Measurements from ENCODE around the gene TIA1. TPM values are rescaled to one million over a fixed set of nuclear protein-coding genes. Genes with fewer than 3 reads are reported as not detected.
"Not testable (repeated sequence)": the region's sequence is repeated elsewhere in the genome, so short reads cannot be mapped to it uniquely, and the experiment has no call there.

The TIA1 gene
- total RNA-seq: 10 to 100 TPM; 27.2 to 28.9 TPM

GRCh38 chr2:70248181-70248847 is at the start of gene TIA1:
Gene TIA1 (minus strand): TSS chr2:70248628. CDS start chr2:70248430, 198 bp downstream.
- H3K4me1 ChIP-seq: peaks cover 0 to 34% of the 10 kb centered on the region in 2 donors
- peak within 1 kb of the TSS; percentile 74 to 76 for H3K4me3 ChIP-seq
- DNase-seq (ENCODE audit: low spot score): peak; percentile 98
- peak within 1 kb of the TSS; percentile 93 to 96 for H3K27ac ChIP-seq
- TF ChIP-seq, protein P1, sequence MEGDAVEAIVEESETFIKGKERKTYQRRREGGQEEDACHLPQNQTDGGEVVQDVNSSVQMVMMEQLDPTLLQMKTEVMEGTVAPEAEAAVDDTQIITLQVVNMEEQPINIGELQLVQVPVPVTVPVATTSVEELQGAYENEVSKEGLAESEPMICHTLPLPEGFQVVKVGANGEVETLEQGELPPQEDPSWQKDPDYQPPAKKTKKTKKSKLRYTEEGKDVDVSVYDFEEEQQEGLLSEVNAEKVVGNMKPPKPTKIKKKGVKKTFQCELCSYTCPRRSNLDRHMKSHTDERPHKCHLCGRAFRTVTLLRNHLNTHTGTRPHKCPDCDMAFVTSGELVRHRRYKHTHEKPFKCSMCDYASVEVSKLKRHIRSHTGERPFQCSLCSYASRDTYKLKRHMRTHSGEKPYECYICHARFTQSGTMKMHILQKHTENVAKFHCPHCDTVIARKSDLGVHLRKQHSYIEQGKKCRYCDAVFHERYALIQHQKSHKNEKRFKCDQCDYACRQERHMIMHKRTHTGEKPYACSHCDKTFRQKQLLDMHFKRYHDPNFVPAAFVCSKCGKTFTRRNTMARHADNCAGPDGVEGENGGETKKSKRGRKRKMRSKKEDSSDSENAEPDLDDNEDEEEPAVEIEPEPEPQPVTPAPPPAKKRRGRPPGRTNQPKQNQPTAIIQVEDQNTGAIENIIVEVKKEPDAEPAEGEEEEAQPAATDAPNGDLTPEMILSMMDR (IDR thresholded peaks at IDR 0.05): no peak
- H3K27me3 ChIP-seq: no peaks in the 10 kb centered on the region
- no peaks in the 10 kb centered on the region for H3K9me3 ChIP-seq
- H3K36me3 ChIP-seq: no peaks in the 10 kb centered on the region

- not testable (repeated sequence) for DNase-seq (ENCODE audit: low spot score); H3K4me3 ChIP-seq; H3K27ac ChIP-seq; H3K9me3 ChIP-seq; H3K27me3 ChIP-seq
- Histone ChIP-seq H3K4me1 (peaks cover 0 to 17% of the 10 kb centered on the region in 2 donors), H3K36me3 (peaks cover 19% of the 10 kb centered on the region)
Observed at GRCh38 chr2:70297828-70298227, 49.4 kb upstream of the TIA1 start.

- Histone ChIP-seq H3K4me3 (no peak overlapping the region), H3K36me3 (peaks cover 72% of the 10 kb centered on the region), H3K9me3 (no peaks in the 10 kb centered on the region), H3K27ac (no peak overlapping the region), H3K27me3 (no peaks in the 10 kb centered on the region), H3K4me1 (peaks cover 0 to 11% of the 10 kb centered on the region in 2 donors)
- TF ChIP-seq, protein P1 (IDR thresholded peaks at IDR 0.05): no peak
- no peak for DNase-seq (ENCODE audit: low spot score)
Observed at GRCh38 chr2:70283500-70284191, 35.2 kb upstream of the TIA1 start.

GRCh38 chr2:70282439-70282838 is 34.0 kb upstream of the TIA1 start:
- no peak for DNase-seq (ENCODE audit: low spot score)
- no peaks in the 10 kb centered on the region for H3K27me3 ChIP-seq
- TF ChIP-seq, protein P1 (IDR thresholded peaks at IDR 0.05): no peak
- no peaks in the 10 kb centered on the region for H3K9me3 ChIP-seq
- H3K4me3 ChIP-seq: no peak overlapping the region
- H3K4me1 ChIP-seq: peaks cover 0 to 11% of the 10 kb centered on the region in 2 donors
- H3K36me3 ChIP-seq: peaks cover 60% of the 10 kb centered on the region
- H3K27ac ChIP-seq: no peak overlapping the region

GRCh38 chr2:70280242-70280798 is 31.9 kb upstream of the TIA1 start:
- TF ChIP-seq, protein P1 (IDR thresholded peaks at IDR 0.05): no peak
- Histone ChIP-seq H3K9me3 (no peaks in the 10 kb centered on the region), H3K4me3 (no peak overlapping the region), H3K27me3 (no peaks in the 10 kb centered on the region), H3K27ac (no peak overlapping the region), H3K36me3 (peaks cover 58% of the 10 kb centered on the region), H3K4me1 (peaks cover 0 to 11% of the 10 kb centered on the region in 2 donors)
- DNase-seq (ENCODE audit: low spot score): no peak

DNA sequence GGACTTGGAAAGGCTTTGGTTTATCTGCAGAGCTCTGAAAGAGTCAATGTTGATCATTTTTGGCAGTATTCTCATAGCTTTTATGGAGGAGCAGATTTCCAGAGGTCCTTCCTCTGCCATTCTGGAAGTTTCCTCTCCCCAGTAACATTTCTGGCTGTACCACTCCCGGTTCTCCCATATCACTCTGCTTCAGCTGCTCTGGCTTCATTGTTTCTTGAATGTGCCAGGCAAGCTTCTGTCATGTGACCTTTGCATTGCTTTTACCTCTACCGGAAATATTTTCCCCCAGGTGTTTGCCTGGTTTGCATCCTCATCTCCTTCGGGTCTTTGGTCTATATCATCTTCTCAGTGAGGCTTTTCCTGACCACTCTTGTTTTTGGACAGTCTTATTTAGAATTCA is 21.9 kb upstream of the TIA1 start:
- no peaks in the 10 kb centered on the region for H3K9me3 ChIP-seq
- no peak overlapping the region for H3K27ac ChIP-seq
- DNase-seq (ENCODE audit: low spot score): no peak
- peaks cover 13% of the 10 kb centered on the region for H3K36me3 ChIP-seq
- TF ChIP-seq, protein P1 (IDR thresholded peaks at IDR 0.05): no peak
- H3K27me3 ChIP-seq: no peaks in the 10 kb centered on the region
- H3K4me3 ChIP-seq: no peak overlapping the region
- H3K4me1 ChIP-seq: no peaks in the 10 kb centered on the region

GRCh38 chr2:70269422-70270302 is 21.2 kb upstream of the TIA1 start:
- H3K36me3 ChIP-seq: peaks cover 13% of the 10 kb centered on the region
- not testable (repeated sequence) for H3K4me3 ChIP-seq; H3K27ac ChIP-seq; H3K9me3 ChIP-seq; H3K27me3 ChIP-seq; DNase-seq (ENCODE audit: low spot score); H3K4me1 ChIP-seq

DNA sequence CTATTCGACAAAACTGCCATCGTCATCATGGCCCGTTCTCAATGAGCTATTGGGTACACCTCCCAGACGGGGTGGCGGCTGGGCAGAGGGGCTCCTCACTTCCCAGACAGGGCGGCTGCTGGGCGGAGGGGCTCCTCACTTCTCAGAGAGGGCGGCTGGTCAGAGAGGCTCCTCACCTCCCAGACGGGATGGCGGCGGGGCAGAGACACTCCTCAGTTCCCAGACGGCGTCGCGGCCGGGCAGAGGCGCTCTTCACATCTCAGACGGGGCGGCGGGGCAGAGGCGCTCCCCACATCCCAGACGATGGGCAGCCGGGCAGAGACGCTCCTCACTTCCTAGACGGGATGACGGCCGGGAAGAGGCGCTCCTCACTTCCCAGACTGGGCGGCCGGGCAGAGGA is 18.5 kb upstream of the TIA1 start:
- H3K27ac ChIP-seq; H3K4me1 ChIP-seq; DNase-seq (ENCODE audit: low spot score); H3K9me3 ChIP-seq; H3K27me3 ChIP-seq; H3K4me3 ChIP-seq: not testable (repeated sequence)
- H3K36me3 ChIP-seq: peaks cover 23% of the 10 kb centered on the region
